Epithelial cell of proximal tubule (primary cell): ENCODE measurements around the gene MARCHF3. TPM values are rescaled to one million over a fixed set of nuclear protein-coding genes. Genes with fewer than 3 reads are reported as not detected.

Experiments
- DNase-seq: peaks from one replicate; pipeline ENCODE4 v3.0.0-alpha.2; 2011; ENCODE audit warnings: low read depth
- H3K4me3 ChIP-seq: 2 replicates; pipeline ENCODE4 v1.5.1; 2011; ENCODE audit warnings: low read depth, mild to moderate bottlenecking, low read length
- total RNA-seq: library from RNA; depleted of rRNA; stranded (reverse); fragments of >200 nt; gene quantifications from 2 replicates; pipeline ENCODE4 v1.2.3, GENCODE V29; 2015
- TF ChIP-seq, protein P1 (sequence below): conservative IDR thresholded peaks from 2 replicates; pipeline ENCODE4 v1.5.1; 2012; ENCODE audit warnings: low read depth, mild to moderate bottlenecking, low read length

MARCHF3 gene
- total RNA-seq, 1 donor from 2014 or later = 5.0 TPM

GRCh38 chr5:126921241-126922091, 108.9 kb downstream of the MARCHF3 start:
- no peak overlapping the region for H3K4me3 ChIP-seq
- TF ChIP-seq, protein P1, sequence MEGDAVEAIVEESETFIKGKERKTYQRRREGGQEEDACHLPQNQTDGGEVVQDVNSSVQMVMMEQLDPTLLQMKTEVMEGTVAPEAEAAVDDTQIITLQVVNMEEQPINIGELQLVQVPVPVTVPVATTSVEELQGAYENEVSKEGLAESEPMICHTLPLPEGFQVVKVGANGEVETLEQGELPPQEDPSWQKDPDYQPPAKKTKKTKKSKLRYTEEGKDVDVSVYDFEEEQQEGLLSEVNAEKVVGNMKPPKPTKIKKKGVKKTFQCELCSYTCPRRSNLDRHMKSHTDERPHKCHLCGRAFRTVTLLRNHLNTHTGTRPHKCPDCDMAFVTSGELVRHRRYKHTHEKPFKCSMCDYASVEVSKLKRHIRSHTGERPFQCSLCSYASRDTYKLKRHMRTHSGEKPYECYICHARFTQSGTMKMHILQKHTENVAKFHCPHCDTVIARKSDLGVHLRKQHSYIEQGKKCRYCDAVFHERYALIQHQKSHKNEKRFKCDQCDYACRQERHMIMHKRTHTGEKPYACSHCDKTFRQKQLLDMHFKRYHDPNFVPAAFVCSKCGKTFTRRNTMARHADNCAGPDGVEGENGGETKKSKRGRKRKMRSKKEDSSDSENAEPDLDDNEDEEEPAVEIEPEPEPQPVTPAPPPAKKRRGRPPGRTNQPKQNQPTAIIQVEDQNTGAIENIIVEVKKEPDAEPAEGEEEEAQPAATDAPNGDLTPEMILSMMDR = no peak
- no peak for DNase-seq

GRCh38 chr5:126920291-126920690, 110.1 kb downstream of the MARCHF3 start:
- TF ChIP-seq, protein P1 = no peak
- DNase-seq = no peak
- no peak overlapping the region for H3K4me3 ChIP-seq

DNA sequence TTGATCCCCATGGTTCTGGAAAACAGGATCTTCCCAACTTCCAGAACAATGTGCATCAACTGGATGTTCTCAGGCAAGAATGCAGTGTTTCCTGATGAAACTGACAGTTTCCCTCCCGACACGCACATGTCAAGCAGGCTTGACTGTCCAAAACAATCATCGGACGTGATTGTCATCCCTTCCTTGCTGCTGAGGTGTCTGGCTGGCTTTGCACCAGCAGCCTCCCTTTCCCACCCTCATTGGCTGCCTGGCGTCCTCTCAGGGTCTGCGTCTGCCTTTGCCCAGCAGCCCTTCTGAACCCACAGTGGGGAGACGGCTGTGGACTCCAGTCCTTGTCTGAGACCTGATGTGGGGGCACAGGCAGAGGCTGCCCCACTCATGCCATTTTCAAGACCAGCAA, 110.8 kb downstream of the MARCHF3 start:
- no peak for DNase-seq
- no peak overlapping the region for H3K4me3 ChIP-seq
- TF ChIP-seq, protein P1 = no peak

GRCh38 chr5:126918615-126918957, 111.8 kb downstream of the MARCHF3 start:
- H3K4me3 ChIP-seq = no peak overlapping the region
- DNase-seq = no peak
- TF ChIP-seq, protein P1 = no peak

DNA sequence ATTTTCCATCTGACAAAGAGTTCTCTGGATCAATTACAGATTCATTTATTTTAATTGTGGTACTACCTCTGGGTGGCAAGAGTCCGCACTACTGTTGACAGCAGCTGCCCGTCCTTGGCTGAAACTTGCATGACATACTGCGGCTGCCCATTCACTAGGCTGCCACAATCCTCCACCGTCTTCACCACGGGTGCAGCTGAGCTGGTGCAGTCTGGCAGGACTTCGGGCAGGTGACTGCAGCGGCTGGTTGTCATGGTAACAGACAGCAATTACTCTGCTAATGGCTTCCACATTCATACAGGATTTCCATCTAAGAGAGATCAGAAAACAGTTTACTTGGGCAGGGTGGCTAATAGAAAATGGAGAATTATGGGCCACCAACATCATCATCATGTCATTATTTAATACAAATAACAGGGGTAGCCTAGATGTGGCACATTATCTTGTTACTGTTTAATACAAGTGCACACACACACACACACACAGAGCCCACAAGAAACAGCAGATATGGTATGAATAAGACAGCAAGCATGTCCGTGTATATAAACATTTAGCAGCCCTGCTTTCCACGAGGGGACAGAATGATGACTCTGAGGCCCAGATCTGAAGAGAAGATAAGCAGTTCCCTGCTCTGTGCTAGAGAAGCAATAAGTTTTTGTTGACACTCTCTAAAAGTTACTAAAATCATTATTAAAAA, 112.3 kb downstream of the MARCHF3 start:
- no peak for DNase-seq
- no peak overlapping the region for H3K4me3 ChIP-seq

DNA sequence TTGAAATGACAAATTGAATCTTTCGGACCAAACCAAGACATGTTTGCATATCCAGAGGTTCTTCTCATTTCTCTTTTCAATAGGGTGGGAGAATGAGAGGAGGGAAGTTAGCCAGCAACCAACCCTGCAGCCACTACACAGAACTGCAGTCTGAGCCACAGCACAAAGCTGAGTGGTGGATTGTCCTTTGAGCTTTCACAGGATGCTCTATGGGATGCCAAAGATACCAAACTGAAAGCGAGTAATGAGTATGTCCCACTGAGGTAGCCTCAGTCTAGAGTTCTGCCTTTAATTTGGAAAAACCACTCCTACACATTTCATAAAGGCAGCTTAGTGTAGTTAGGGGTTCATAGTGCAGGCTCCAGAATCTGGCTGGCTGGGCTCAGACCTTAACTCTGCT, 114.9 kb downstream of the MARCHF3 start:
- DNase-seq = no peak
- TF ChIP-seq, protein P1 = no peak
- H3K4me3 ChIP-seq = no peak overlapping the region

More for the DNA sequence above, 112.3 kb downstream of the MARCHF3 start:
- TF ChIP-seq, protein P1 = no peak
